ENCODE measurements around the gene CROT.
"Not testable (repeated sequence)": the region's sequence is repeated elsewhere in the genome, so short reads cannot be mapped to it uniquely, and the experiment has no call there.

CROT gene

DNA sequence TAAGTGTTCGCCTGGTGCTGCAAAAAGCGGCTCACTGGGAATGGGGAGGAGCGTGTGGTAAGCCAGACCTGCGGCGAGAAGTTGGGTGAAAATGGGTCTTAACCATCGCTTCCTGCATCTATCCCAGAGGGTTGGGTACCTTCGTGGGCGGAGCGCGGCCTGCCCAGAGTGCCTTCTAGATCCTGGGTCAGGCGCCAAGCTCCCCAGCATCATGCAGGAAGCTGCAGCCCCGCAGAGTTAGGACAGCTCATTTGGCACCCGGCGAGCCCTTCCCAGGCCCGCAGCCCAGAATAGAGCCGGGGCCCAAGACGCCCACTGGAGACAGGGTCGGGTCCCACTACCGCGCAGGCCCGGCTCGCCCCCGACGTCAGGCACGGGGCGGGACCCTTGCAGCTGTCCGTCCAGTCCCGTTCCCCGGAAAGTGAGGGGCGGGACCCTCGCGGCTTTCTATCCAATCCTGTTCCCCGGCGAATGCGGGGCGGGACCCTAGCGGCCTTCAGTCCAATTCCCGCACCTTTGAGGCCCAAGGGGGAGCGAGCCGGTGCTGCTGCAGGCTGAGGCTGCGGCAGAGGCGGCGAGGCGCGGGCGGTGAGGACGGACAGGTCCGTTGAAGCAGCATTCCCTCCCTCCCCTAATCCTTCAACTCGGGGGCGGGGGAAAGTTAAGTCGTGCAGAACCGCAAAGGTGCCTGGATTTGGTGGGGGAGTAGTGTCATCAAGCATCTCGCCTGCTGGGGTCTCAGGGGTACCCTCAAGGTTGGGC, at the start of gene CROT:
CROT (plus strand) TSS at position 499 of the 762 bp plus-strand sequence. CDS start 3,405 bp downstream, outside the sequence.
- peak within 1 kb of the TSS; percentile 96 to 98 for H3K27ac Mint-ChIP-seq
- H3K9me3 Mint-ChIP-seq, result no peaks in the 10 kb centered on the region
- DNase-seq (peak; percentile 92 to 94), ATAC-seq (peak; percentile 98)
- peak within 1 kb of the TSS; percentile 92 to 99 for H3K4me3 Mint-ChIP-seq
- H3K4me1 Mint-ChIP-seq, result peaks cover 51% of the 10 kb centered on the region
- H3K27me3 Mint-ChIP-seq, result no peaks in the 10 kb centered on the region

- no peaks in the 10 kb centered on the region for H3K4me1 Mint-ChIP-seq
- H3K4me3 Mint-ChIP-seq, result no peak overlapping the region
- DNase-seq (no peak), ATAC-seq (no peak)
- H3K9me3 Mint-ChIP-seq, result peaks cover 19 to 38% of the 10 kb centered on the region in 2 donors
- peak overlapping the region in 1 of 2 donors; percentile 6 for H3K27ac Mint-ChIP-seq
- peaks cover 7% of the 10 kb centered on the region for H3K27me3 Mint-ChIP-seq
Measured at GRCh38 chr7:87300756-87301155, 44.7 kb upstream of the CROT start.

DNA sequence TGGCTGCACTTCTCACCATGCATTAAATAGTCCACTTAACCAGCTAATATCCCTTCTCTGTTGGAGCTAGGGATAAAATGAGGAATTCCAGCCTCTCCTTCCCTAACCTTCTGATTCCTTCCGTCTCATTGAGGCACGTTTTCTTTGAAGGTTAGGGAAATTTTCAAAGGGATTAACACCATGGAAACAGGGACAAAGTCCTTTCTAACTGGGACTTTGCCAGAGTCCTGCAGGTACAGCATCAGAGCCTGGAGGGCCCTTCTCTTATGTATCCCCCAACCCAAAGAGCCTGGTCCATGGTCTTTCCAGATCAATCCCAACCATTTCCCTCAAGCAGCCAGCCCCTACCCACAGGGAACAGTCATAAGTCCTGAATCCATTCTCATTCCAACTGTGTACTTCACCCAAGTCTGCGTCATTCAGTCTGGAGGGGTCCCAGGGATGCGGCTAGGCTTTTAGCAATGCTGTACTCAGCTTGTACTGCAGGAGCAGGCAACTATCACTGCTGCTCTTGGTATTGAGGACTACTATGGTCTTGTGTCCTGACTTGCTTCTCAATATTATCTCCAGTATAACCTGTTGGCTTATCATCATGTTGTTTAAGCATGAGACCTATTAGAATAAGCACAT, 34.6 kb upstream of the CROT start:
- no peak overlapping the region for H3K4me3 Mint-ChIP-seq

DNA sequence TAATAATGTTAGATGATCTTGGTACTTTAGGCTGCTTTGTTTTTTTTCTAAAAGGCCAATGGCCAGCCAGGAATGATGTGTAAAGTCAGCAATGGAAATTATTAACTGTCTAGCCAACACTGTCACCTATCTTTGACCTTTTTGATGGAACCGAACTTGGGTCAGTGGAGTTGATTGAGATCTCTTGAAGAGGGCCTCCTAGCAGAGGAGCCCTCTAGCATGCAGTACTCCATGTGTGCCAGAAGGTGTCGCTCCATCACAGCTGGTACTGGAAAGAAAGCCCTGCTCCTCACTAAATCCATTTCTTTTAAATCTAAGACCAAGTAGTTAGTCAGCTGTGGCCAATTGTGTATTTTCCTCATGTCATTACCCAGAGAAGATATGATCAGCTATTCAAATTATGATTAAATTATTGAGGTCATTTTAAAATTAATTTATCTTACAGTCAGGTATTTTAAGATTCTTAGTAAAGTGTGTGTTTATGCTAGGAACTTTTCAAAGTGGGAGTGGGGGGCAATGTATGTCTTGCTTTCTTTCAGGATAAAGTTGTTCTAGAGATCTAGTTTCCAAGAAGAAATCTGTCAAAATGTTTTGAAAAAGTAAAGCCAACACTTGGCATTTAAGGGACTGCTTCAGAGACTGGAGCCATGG, 33.1 kb upstream of the CROT start:
- ATAC-seq (peak; percentile 67), DNase-seq (peak; percentile 55 to 62)
- H3K9me3 Mint-ChIP-seq, result no peaks in the 10 kb centered on the region
- H3K27ac Mint-ChIP-seq, result no peak overlapping the region
- peaks cover 14% of the 10 kb centered on the region for H3K4me1 Mint-ChIP-seq
- peaks cover 2% of the 10 kb centered on the region for H3K27me3 Mint-ChIP-seq
- H3K4me3 Mint-ChIP-seq, result no peak overlapping the region

More for the DNA sequence above, 34.6 kb upstream of the CROT start:
- no peak for DNase-seq
- H3K27ac Mint-ChIP-seq, result no peak overlapping the region
- no peaks in the 10 kb centered on the region for H3K9me3 Mint-ChIP-seq
- ATAC-seq, result no peak
- H3K27me3 Mint-ChIP-seq, result peaks cover 15% of the 10 kb centered on the region
- H3K4me1 Mint-ChIP-seq, result no peaks in the 10 kb centered on the region

DNA sequence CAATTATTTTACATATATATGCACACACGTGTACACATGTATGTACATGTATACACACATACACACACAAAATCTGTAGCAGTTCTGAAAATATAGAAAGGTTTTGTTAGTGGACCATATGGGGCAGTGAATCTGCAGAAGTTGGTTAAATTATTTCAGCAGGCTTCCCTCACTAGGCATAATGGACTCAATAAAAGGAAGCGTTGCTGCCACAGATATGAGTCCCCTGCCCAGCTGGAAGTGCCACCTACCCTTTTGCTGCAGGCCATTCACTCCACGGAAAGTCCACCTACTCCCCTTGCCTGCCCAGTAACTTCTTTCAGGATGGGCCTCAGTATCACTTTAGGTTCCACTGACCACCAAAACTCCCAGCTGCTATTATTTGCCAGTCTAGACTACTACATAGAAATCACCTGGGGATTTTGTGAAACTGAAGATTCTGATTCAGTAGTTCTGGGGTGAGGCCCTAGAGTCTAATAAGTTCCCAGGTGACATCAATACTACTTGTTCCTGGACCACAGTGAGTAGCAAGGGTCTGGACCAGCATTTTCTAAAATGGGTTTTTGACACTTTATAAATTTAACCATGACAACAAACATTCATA, 29.3 kb upstream of the CROT start:
- ATAC-seq (peak; percentile 90), DNase-seq (peak in 1 of 2 donors; percentile 23)
- Mint-ChIP-seq H3K4me1 (peaks cover 14% of the 10 kb centered on the region), H3K4me3 (no peak overlapping the region), H3K9me3 (no peaks in the 10 kb centered on the region), H3K27me3 (no peaks in the 10 kb centered on the region), H3K27ac (no peak overlapping the region)

GRCh38 chr7:87316846-87317552, 28.5 kb upstream of the CROT start:
- no peaks in the 10 kb centered on the region for H3K27me3 Mint-ChIP-seq
- H3K9me3 Mint-ChIP-seq, result no peaks in the 10 kb centered on the region
- H3K27ac Mint-ChIP-seq, result peak overlapping the region in 1 of 2 donors; percentile 74
- H3K4me1 Mint-ChIP-seq, result peaks cover 14% of the 10 kb centered on the region
- DNase-seq, result no peak
- ATAC-seq, result no peak
- peak overlapping the region in 1 of 2 donors; percentile 17 for H3K4me3 Mint-ChIP-seq

GRCh38 chr7:87317691-87318245, 27.7 kb upstream of the CROT start:
- DNase-seq (no peak), ATAC-seq (no peak)
- peaks cover 0 to 4% of the 10 kb centered on the region in 2 donors for H3K9me3 Mint-ChIP-seq
- H3K27me3 Mint-ChIP-seq, result no peaks in the 10 kb centered on the region
- H3K27ac Mint-ChIP-seq, result no peak overlapping the region
- peaks cover 14% of the 10 kb centered on the region for H3K4me1 Mint-ChIP-seq
- H3K4me3 Mint-ChIP-seq, result no peak overlapping the region

DNA sequence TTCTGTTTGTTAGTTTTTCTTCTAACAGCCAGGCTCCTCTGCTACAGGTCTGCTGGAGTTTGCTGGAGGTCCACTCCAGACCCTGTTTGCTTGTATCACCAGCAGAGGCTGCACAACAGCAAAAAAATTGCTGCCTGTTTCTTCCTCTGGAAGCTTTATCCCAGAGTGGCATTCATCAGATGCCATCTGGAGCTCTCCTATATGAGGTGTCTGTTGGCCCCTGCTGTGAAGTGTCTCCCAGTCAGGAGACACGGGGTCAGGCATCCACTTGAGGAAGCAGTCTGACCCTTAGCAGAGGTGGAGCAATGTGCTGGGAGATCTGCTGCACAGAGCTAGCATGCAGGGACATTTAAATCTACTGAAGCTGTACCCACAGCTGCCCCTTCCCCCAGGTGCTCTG, 26.7 kb upstream of the CROT start:
- H3K27me3 Mint-ChIP-seq, result no peaks in the 10 kb centered on the region
- H3K9me3 Mint-ChIP-seq, result peaks cover 0 to 12% of the 10 kb centered on the region in 2 donors
- peak overlapping the region in 1 of 2 donors; percentile 12 for H3K4me3 Mint-ChIP-seq
- DNase-seq (no peak), ATAC-seq (no peak)
- no peak overlapping the region for H3K27ac Mint-ChIP-seq
- peaks cover 14% of the 10 kb centered on the region for H3K4me1 Mint-ChIP-seq

DNA sequence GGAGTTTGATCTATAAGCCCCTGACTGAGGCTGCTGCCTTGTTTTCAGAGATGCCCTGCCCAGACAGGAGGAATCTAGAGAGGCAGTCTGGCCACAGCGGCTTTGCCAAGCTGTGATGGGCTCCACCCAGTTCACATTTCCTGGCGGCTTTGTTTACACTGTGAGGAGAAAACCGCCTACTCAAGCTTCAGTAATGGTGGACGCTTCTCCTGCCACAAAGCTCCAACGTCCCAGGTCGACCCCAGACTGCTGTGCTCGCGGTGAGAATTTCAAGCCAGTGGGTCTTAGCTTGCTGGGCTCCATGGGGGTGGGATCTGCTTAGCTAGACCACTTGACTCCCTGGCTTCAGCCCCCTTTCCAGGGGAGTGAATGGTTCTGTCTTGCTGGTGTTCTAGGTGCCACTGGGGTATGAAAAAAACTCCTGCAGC, 26.3 kb upstream of the CROT start:
- peaks cover 0 to 12% of the 10 kb centered on the region in 2 donors for H3K9me3 Mint-ChIP-seq
- DNase-seq, ATAC-seq, H3K27me3 Mint-ChIP-seq, H3K27ac Mint-ChIP-seq: not testable (repeated sequence)
- H3K4me1 Mint-ChIP-seq, result peaks cover 14% of the 10 kb centered on the region
- peak overlapping the region; percentile 24 to 46 for H3K4me3 Mint-ChIP-seq

DNA sequence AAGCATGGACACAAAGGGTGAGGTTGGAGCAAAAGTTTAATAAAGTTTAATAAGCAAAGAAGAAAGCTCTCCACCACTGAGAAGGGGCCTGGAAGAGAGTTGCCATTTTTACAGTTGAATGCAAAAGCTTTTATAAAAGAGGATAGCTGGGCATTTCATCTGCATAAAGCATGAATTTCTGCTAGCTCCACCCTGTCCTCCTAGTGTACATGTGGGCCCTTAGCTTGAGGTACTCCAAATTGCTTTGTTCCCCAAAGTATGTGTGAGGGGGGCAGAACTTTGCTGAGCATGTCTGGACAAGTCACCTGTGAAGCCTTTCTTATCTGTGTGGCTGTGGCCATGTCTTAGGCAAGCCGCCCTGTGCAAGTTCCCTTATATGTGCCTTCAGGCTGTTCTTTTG, 22.6 kb upstream of the CROT start:
- Mint-ChIP-seq H3K9me3 (peaks cover 9 to 26% of the 10 kb centered on the region in 2 donors), H3K27ac (peak overlapping the region; percentile 27 to 74), H3K4me3 (no peak overlapping the region), H3K4me1 (no peaks in the 10 kb centered on the region), H3K27me3 (no peaks in the 10 kb centered on the region)
- ATAC-seq (no peak), DNase-seq (no peak)

DNA sequence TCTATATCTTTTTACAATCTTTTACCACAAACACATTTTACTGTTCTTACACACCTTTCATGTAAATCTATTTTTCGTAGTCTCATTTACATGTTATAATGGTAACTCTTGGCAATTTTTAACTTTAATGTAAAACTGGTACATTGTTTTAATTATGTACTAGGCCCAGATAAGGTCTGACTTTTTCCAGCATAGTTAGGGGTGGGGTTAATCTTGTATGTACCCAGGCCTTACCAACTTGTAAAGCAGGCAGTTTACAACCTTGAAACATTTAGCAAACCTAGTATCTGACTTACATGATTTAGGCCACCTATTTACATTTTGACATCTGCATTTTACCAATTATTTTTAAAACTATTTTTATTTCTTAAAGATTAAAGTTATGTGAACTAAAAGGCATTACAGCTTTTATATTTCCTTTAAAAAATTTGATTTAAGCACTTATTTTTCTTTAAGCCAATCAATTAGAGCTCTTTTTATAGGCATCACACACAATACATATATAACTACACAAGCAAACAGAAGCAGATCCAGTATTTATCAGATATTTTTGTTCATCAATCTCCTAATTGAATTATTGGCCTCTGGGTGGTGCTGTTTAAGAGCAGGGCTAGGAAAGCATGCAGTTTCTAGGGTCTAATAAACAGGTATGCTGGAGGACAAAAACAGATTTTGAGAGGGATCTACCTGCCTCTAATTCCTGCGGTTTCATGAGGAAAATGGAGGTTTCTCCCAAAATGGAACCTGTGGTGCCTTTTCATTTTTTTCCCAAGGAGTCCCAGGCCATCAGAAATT, 19.7 kb upstream of the CROT start:
- H3K27me3 Mint-ChIP-seq, result no peaks in the 10 kb centered on the region
- H3K4me1 Mint-ChIP-seq, result peaks cover 8% of the 10 kb centered on the region
- no peak overlapping the region for H3K27ac Mint-ChIP-seq
- ATAC-seq (no peak), DNase-seq (no peak)
- peaks cover 31 to 54% of the 10 kb centered on the region in 2 donors for H3K9me3 Mint-ChIP-seq
- H3K4me3 Mint-ChIP-seq, result no peak overlapping the region

GRCh38 chr7:87328281-87328680, 17.2 kb upstream of the CROT start:
- peaks cover 13% of the 10 kb centered on the region for H3K4me1 Mint-ChIP-seq
- H3K27me3 Mint-ChIP-seq, result no peaks in the 10 kb centered on the region
- ATAC-seq, result no peak
- no peak overlapping the region for H3K4me3 Mint-ChIP-seq
- no peak for DNase-seq
- no peak overlapping the region for H3K27ac Mint-ChIP-seq
- H3K9me3 Mint-ChIP-seq, result peaks cover 31 to 50% of the 10 kb centered on the region in 2 donors

GRCh38 chr7:87330316-87330715, 15.1 kb upstream of the CROT start:
- Mint-ChIP-seq H3K4me1 (peaks cover 13% of the 10 kb centered on the region), H3K9me3 (peaks cover 38 to 53% of the 10 kb centered on the region in 2 donors), H3K27me3 (no peaks in the 10 kb centered on the region), H3K27ac (peak overlapping the region in 1 of 2 donors; percentile 46), H3K4me3 (no peak overlapping the region)
- DNase-seq (no peak), ATAC-seq (no peak)

- H3K4me1 Mint-ChIP-seq, result peaks cover 13% of the 10 kb centered on the region
Measured at GRCh38 chr7:87330942-87331341, 14.5 kb upstream of the CROT start.

More at GRCh38 chr7:87330942-87331341, 14.5 kb upstream of the CROT start:
- H3K27me3 Mint-ChIP-seq, result no peaks in the 10 kb centered on the region
- peaks cover 38 to 55% of the 10 kb centered on the region in 2 donors for H3K9me3 Mint-ChIP-seq
- no peak for DNase-seq
- H3K4me3 Mint-ChIP-seq, result no peak overlapping the region
- no peak for ATAC-seq
- H3K27ac Mint-ChIP-seq, result no peak overlapping the region

Data from stimulated activated naive CD8-positive, alpha-beta T cell treated with anti-CD3 and anti-CD28 coated beads, Interleukin-15, amount 100 ng/mL, for 72 hours (primary cell).